Stimulated activated CD8-positive, alpha-beta memory T cell treated with anti-CD3 and anti-CD28 coated beads, Interleukin-4, amount 100 ng/mL, for 48 hours (primary cell): ENCODE results near the gene CCDC106.

Source experiments
- DNase-seq: peaks from one replicate; pipeline ENCODE4 v3.0.0-alpha.2; 2020

The CCDC106 gene

GRCh38 chr19:55700813-55701212 is 52.8 kb downstream of the CCDC106 start:
- no peak for DNase-seq

DNA sequence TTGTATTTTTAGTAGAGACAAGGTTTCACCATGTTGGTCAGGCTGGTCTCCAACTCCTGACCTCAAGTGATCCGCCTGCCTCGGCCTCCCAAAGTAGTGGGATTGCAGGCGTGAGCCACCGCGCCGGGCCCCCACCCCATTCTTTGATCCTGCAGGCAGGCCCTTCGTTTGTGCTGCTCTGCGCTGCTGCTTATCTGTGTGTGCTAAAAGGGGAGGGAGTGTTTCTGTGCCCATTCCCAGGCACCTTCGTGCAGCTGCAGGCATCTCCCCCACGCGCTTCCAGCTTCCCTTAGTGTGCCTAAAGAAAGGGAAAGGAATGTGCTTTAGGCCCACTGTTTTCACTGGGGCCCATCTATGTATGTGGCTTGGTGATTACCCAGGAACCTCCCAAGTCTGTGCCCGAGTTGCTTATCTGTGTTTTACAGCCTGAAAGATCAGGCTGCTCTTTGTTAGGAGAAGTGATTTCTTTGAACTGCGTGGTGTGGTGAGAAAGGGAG is 54.2 kb downstream of the CCDC106 start:
- no peak for DNase-seq
